HepG2 (cell line): Measurements from ENCODE around the gene ARFGEF3. TPM values are rescaled to one million over a fixed set of nuclear protein-coding genes. Genes with fewer than 3 reads are reported as not detected.

Experiments used
- ATAC-seq: fragments of 200-7000 bp; cut with Tn5 transposase; 3 replicates; pipeline ENCODE4 v1.9.1; 2020; ENCODE audit warnings: mild to moderate bottlenecking, moderate library complexity
- BruUV-seq: library from RNA; stranded (reverse); fragments of 400-500 nt; replicated peaks from 2 replicates; lab custom pipeline; 2021; lab: Mats Ljungman, UMichigan
- CTCF ChIA-PET: fragments of 300-600 bp; formaldehyde crosslinking; extraction: SDS; loops from one replicate; lab custom pipeline; 2021; ENCODE audit warnings: low total read pairs, inconsistent platforms, low intra/inter-chr PET ratio; lab: Yijun Ruan, JAX
- POLR2A ChIA-PET: fragments of 350-600 bp; sonication (Branson Sonifier 250); formaldehyde crosslinking; loops from one replicate; lab custom pipeline; 2020; ENCODE audit warnings: antibody characterized with exemption, inconsistent platforms; lab: Yijun Ruan, JAX
- DNase-seq: peaks from one replicate; pipeline ENCODE4 v3.0.0-alpha.2; 2015; ENCODE audit warnings: low spot score
- FAIRE-seq: peaks from 3 replicates; lab custom pipeline; 2011; peaks lifted over from hg19 to GRCh38; lab: Jason Lieb, UNC
- H2AFZ ChIP-seq: one replicate; pipeline ENCODE4 v1.6.1; 2011; ENCODE audit warnings: low read length, inconsistent platforms
- H3K27ac ChIP-seq: fragments of 300-600 bp; 3 replicates; pipeline ENCODE4 v1.8.0; 2011; ENCODE audit warnings: mixed run types, mild to moderate bottlenecking, mixed read lengths, low read length, inconsistent platforms; ENCODE audit not compliant: insufficient read depth; ENCODE audit errors: extremely low read length
- H3K27me3 ChIP-seq, 2 experiments: fragments of 200-600 bp in 1 of 2; 2 replicates in 1 of 2; 3 replicates in 1 of 2; pipeline versions ENCODE4 v1.6.0 to v1.8.0; 2011; ENCODE audit warnings: low read length in 2 of 2, mild to moderate bottlenecking in 2 of 2, moderate library complexity in 2 of 2, inconsistent platforms in 1 of 2; ENCODE audit not compliant: insufficient read depth in 2 of 2, control insufficient read depth in 1 of 2
- H3K36me3 ChIP-seq, 2 experiments: fragments of 200-600 bp in 1 of 2; replicated peaks in 1 of 2; 2 replicates in 1 of 2; 3 replicates in 1 of 2; pipeline versions ENCODE4 v1.5.1 to v1.8.0; 2011; ENCODE audit warnings: low read length in 2 of 2, inconsistent platforms in 1 of 2; ENCODE audit not compliant: insufficient read depth in 2 of 2, control insufficient read depth in 1 of 2
- H3K4me1 ChIP-seq: 2 replicates; pipeline ENCODE4 v1.5.1; 2012; ENCODE audit warnings: low read length, inconsistent platforms; ENCODE audit not compliant: insufficient read depth
- H3K4me2 ChIP-seq: 2 replicates; pipeline ENCODE4 v1.6.0; 2011; ENCODE audit warnings: low read depth, low read length, inconsistent platforms
- H3K4me3 ChIP-seq, 3 experiments: fragments of 200-600 bp in 1 of 3; sonication (generic), shearing (Covaris generic) in 1 of 3; replicated peaks in 1 of 3; 2 replicates each; pipeline ENCODE4 v1.5.1; 2011 to 2016; ENCODE audit warnings: low read length in 3 of 3, inconsistent platforms in 2 of 3, low read depth in 2 of 3, mild to moderate bottlenecking in 2 of 3, control low read depth in 1 of 3, mixed read lengths in 1 of 3; ENCODE audit not compliant: insufficient read depth in 1 of 3
- H3K79me2 ChIP-seq: one replicate; pipeline ENCODE4 v1.6.1; 2011; ENCODE audit warnings: low read length, inconsistent platforms; ENCODE audit not compliant: insufficient read depth
- H3K9ac ChIP-seq: 2 replicates; pipeline ENCODE4 v1.6.0; 2011; ENCODE audit warnings: mild to moderate bottlenecking, low read depth, low read length, inconsistent platforms; ENCODE audit not compliant: insufficient read depth
- H3K9me3 ChIP-seq: 2 replicates; pipeline ENCODE4 v1.5.1; 2012; ENCODE audit warnings: mild to moderate bottlenecking, low read length
- H4K20me1 ChIP-seq: 2 replicates; pipeline ENCODE4 v1.6.0; 2011; ENCODE audit warnings: inconsistent platforms, mild to moderate bottlenecking, low read length, moderate library complexity; ENCODE audit not compliant: insufficient read depth
- ARHGAP35 ChIP-seq: sonication (generic); formaldehyde crosslinking; IDR thresholded peaks from 2 replicates; pipeline ENCODE4 v1.9.0; 2022; ENCODE audit warnings: mild to moderate bottlenecking, inconsistent platforms, moderate library complexity, missing genetic modification reagents, borderline replicate concordance
- ASH2L ChIP-seq: fragments of 300-600, 200-600 bp; sonication (generic); IDR thresholded peaks from 2 replicates; pipeline ENCODE4 v1.7.0; 2017; ENCODE audit warnings: low read depth, mild to moderate bottlenecking, moderate library complexity, mixed read lengths, low read length; ENCODE audit not compliant: insufficient read length
- BRD4 ChIP-seq: sonication (generic); formaldehyde crosslinking; IDR thresholded peaks from 2 replicates; pipeline ENCODE4 v1.4.0; 2020; ENCODE audit warnings: missing genetic modification reagents
- MAF1 ChIP-seq: sonication (generic); formaldehyde crosslinking; IDR thresholded peaks from 2 replicates; pipeline ENCODE4 v1.5.0; 2020; ENCODE audit warnings: missing genetic modification reagents, borderline replicate concordance
- MTF2 ChIP-seq: sonication (generic); formaldehyde crosslinking; IDR thresholded peaks from 2 replicates; pipeline ENCODE4 v1.5.0; 2020; ENCODE audit warnings: missing genetic modification reagents, borderline replicate concordance
- SAP130 ChIP-seq: IDR thresholded peaks from 2 replicates; pipeline ENCODE4 v1.6.1; 2016; ENCODE audit warnings: low read depth
- SIN3A ChIP-seq: IDR thresholded peaks from 2 replicates; pipeline ENCODE4 v1.6.1; 2011; ENCODE audit warnings: low read depth, mild to moderate bottlenecking, control low read depth, low read length, borderline replicate concordance
- ZEB1 ChIP-seq: IDR thresholded peaks from 2 replicates; pipeline ENCODE4 v1.6.1; 2012; ENCODE audit warnings: mild to moderate bottlenecking, low read depth, inconsistent platforms; ENCODE audit not compliant: insufficient replicate concordance
- ZFAT ChIP-seq: sonication (generic); formaldehyde crosslinking; conservative IDR thresholded peaks from 2 replicates; pipeline ENCODE4 v1.8.1; 2023; ENCODE audit warnings: missing genetic modification reagents, inconsistent platforms
- ZKSCAN8 ChIP-seq: IDR thresholded peaks from 2 replicates; pipeline ENCODE4 v1.6.1; 2016; ENCODE audit warnings: borderline replicate concordance, missing genetic modification reagents, missing compliant biosample characterization
- ZNF577 ChIP-seq: sonication (generic); formaldehyde crosslinking; IDR thresholded peaks from 2 replicates; pipeline ENCODE4 v1.4.0; 2020; ENCODE audit warnings: mild to moderate bottlenecking, low read depth, missing genetic modification reagents, borderline replicate concordance
- ZNF780A ChIP-seq: sonication (generic); formaldehyde crosslinking; IDR thresholded peaks from 2 replicates; pipeline ENCODE4 v1.8.0; 2022; ENCODE audit warnings: mild to moderate bottlenecking, missing genetic modification reagents, moderate library complexity
- WGBS: methylation state at CpG from one replicate; pipeline ENCODE4 v1.1.6; 2017; ENCODE audit warnings: low lambda C conversion rate; 5-methylcytosine and 5-hydroxymethylcytosine counted together
- in situ Hi-C: cut with HindIII; loops from 2 replicates; pipeline ENCODE4 v1.10.0; 2017; ENCODE audit warnings: low pct_unique_long_range_greater_than_20kb; ENCODE audit not compliant: extremely low pct_ligation_motif_present
- intact Hi-C: fragments of 100-400 bp; cut with micrococcal nuclease; formaldehyde crosslinking; loops from one replicate; pipeline ENCODE4 v1.10.0; 2022; ENCODE audit not compliant: unreplicated experiment
- polyA plus RNA-seq, 8 experiments: library from polyadenylated mRNA; depleted of rRNA in 3 of 8; stranded (reverse) in 7 of 8; unstranded in 1 of 8; fragments of >200 nt; fragmentation: Illumina TruSeq in 4 of 8; extraction: Trizol in 4 of 8; gene quantifications; 2 replicates each; pipeline versions ENCODE4 v1.2.1 to v1.2.3, GENCODE V29; 2011 to 2016; ENCODE audit warnings: low read depth in 4 of 8, missing spikeins in 1 of 8, mixed read lengths in 1 of 8; ENCODE audit not compliant: insufficient read depth in 1 of 8
- total RNA-seq, 5 experiments: library from RNA; depleted of rRNA; stranded (reverse); fragments of >200 nt; fragmentation: Illumina TruSeq; extraction: Trizol; gene quantifications; 2 replicates each; pipeline ENCODE4 v1.2.3, GENCODE V29; 2016; ENCODE audit warnings: low read depth in 1 of 5
- TF ChIP-seq, protein P1 (sequence below): sonication (generic); formaldehyde crosslinking; conservative IDR thresholded peaks from 2 replicates; pipeline ENCODE4 v1.4.0; 2020; ENCODE audit warnings: mild to moderate bottlenecking, missing genetic modification reagents, moderate library complexity
- TF ChIP-seq, protein P2 (sequence below): sonication (generic); IDR thresholded peaks from 2 replicates; pipeline ENCODE4 v1.6.1; 2016; ENCODE audit warnings: low read depth, borderline replicate concordance
- TF ChIP-seq, protein P3 (sequence below): sonication (generic); formaldehyde crosslinking; conservative IDR thresholded peaks from 2 replicates; pipeline ENCODE4 v1.5.0; 2020; ENCODE audit warnings: missing genetic modification reagents

Gene ARFGEF3
- total and polyA plus RNA-seq, 2 of the 13 experiments (the other 11 are each of a cell fraction or from before 2014, with no cell fraction given): 0.60 to 2.6 TPM

GRCh38 chr6:138198430-138199091, 36.8 kb downstream of the ARFGEF3 start (continued):
- TF ChIP-seq, protein P1, sequence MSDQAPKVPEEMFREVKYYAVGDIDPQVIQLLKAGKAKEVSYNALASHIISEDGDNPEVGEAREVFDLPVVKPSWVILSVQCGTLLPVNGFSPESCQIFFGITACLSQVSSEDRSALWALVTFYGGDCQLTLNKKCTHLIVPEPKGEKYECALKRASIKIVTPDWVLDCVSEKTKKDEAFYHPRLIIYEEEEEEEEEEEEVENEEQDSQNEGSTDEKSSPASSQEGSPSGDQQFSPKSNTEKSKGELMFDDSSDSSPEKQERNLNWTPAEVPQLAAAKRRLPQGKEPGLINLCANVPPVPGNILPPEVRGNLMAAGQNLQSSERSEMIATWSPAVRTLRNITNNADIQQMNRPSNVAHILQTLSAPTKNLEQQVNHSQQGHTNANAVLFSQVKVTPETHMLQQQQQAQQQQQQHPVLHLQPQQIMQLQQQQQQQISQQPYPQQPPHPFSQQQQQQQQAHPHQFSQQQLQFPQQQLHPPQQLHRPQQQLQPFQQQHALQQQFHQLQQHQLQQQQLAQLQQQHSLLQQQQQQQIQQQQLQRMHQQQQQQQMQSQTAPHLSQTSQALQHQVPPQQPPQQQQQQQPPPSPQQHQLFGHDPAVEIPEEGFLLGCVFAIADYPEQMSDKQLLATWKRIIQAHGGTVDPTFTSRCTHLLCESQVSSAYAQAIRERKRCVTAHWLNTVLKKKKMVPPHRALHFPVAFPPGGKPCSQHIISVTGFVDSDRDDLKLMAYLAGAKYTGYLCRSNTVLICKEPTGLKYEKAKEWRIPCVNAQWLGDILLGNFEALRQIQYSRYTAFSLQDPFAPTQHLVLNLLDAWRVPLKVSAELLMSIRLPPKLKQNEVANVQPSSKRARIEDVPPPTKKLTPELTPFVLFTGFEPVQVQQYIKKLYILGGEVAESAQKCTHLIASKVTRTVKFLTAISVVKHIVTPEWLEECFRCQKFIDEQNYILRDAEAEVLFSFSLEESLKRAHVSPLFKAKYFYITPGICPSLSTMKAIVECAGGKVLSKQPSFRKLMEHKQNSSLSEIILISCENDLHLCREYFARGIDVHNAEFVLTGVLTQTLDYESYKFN (CRISPR knock-in tag): no peak
- TF ChIP-seq ZKSCAN8 (CRISPR knock-in tag) (no peak), ZFAT (CRISPR knock-in tag) (no peak)

DNA sequence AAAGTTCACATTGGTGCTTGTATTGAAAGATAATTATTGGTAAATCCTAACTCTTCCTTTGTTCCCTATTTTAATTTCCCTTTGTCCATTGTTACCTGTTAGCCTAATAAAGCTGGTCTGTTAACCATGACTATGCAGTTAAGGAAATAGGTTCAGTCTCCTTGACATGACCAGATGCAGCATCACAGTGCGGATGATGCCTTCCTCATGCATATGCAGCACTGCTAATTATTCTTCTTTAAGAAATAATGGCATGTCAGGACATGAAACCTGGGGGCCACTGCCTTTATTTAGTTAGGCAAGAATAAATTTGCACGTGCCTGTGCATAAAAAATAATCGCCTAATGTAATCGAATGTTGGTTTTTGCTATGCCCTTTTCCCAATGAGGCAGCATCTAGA, 40.1 kb downstream of the ARFGEF3 start:
- Histone ChIP-seq H3K27me3 (no peaks in the 10 kb centered on the region), H3K4me1 (peaks cover 15% of the 10 kb centered on the region), H3K9ac (no peak overlapping the region), H4K20me1 (no peaks in the 10 kb centered on the region), H3K4me2 (no peak overlapping the region), H2AFZ (no peak overlapping the region), H3K36me3 (no peaks in the 10 kb centered on the region), H3K27ac (no peak overlapping the region), H3K79me2 (no peaks in the 10 kb centered on the region), H3K9me3 (no peaks in the 10 kb centered on the region), H3K4me3 (no peak overlapping the region)
- in situ Hi-C loops (no loop called here), intact Hi-C loops (no loop called here)
- ChIA-PET POLR2A (no interaction called here), CTCF (no interaction called here)
- no peak for FAIRE-seq
- BruUV-seq: no TSS peak
- DNase-seq: no peak
- no peak for ATAC-seq
- 75% methylated on average over 4 of the region's 4 CpGs for WGBS
- TF ChIP-seq, protein P2, sequence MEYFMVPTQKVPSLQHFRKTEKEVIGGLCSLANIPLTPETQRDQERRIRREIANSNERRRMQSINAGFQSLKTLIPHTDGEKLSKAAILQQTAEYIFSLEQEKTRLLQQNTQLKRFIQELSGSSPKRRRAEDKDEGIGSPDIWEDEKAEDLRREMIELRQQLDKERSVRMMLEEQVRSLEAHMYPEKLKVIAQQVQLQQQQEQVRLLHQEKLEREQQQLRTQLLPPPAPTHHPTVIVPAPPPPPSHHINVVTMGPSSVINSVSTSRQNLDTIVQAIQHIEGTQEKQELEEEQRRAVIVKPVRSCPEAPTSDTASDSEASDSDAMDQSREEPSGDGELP: no peak
- TF ChIP-seq ZNF780A: no peak
- TF ChIP-seq ZEB1: no peak
- TF ChIP-seq ARHGAP35 (CRISPR knock-in tag): no peak
- no peak for TF ChIP-seq SAP130
- no peak for TF ChIP-seq MTF2 (CRISPR knock-in tag)
- TF ChIP-seq, protein P3, sequence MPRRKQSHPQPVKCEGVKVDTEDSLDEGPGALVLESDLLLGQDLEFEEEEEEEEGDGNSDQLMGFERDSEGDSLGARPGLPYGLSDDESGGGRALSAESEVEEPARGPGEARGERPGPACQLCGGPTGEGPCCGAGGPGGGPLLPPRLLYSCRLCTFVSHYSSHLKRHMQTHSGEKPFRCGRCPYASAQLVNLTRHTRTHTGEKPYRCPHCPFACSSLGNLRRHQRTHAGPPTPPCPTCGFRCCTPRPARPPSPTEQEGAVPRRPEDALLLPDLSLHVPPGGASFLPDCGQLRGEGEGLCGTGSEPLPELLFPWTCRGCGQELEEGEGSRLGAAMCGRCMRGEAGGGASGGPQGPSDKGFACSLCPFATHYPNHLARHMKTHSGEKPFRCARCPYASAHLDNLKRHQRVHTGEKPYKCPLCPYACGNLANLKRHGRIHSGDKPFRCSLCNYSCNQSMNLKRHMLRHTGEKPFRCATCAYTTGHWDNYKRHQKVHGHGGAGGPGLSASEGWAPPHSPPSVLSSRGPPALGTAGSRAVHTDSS (CRISPR knock-in tag): no peak
- TF ChIP-seq MAF1 (CRISPR knock-in tag): no peak
- no peak for TF ChIP-seq BRD4
- no peak for TF ChIP-seq ZNF577
- TF ChIP-seq ASH2L: no peak
- TF ChIP-seq SIN3A: no peak
